HepG2 (cell line): ENCODE results near the gene FLYWCH1. TPM values are rescaled to one million over a fixed set of nuclear protein-coding genes. Genes with fewer than 3 reads are reported as not detected.
A peak's percentile ranks its signal among the peaks of the same experiment; 100 is the strongest.

ENCODE experiments used
- FLYWCH1 ChIP-seq: sonication (generic); formaldehyde crosslinking; IDR thresholded peaks from 2 replicates; pipeline ENCODE4 v1.8.1; 2023; ENCODE audit warnings: mild to moderate bottlenecking, missing genetic modification reagents
- FOXK1 ChIP-seq: sonication (generic); formaldehyde crosslinking; IDR thresholded peaks from 2 replicates; pipeline ENCODE4 v1.4.0; 2020; ENCODE audit warnings: low read depth, missing genetic modification reagents, borderline replicate concordance
- HOXA5 ChIP-seq: sonication (generic); formaldehyde crosslinking; IDR thresholded peaks from 2 replicates; pipeline ENCODE4 v1.4.0; 2020; ENCODE audit warnings: missing genetic modification reagents
- KDM2A ChIP-seq: sonication (generic); formaldehyde crosslinking; IDR thresholded peaks from 2 replicates; pipeline ENCODE4 v1.4.0; 2020; ENCODE audit warnings: low read depth, missing genetic modification reagents, borderline replicate concordance
- KLF11 ChIP-seq: IDR thresholded peaks from 2 replicates; pipeline ENCODE4 v1.6.1; 2016; ENCODE audit warnings: missing compliant biosample characterization
- KLF12 ChIP-seq: sonication (generic); formaldehyde crosslinking; IDR thresholded peaks from 2 replicates; pipeline ENCODE4 v1.4.0; 2020; ENCODE audit warnings: missing genetic modification reagents, borderline replicate concordance
- MIER3 ChIP-seq: IDR thresholded peaks from 2 replicates; pipeline ENCODE4 v1.6.1; 2016; ENCODE audit warnings: missing compliant biosample characterization, borderline replicate concordance
- NR3C1 ChIP-seq: sonication (generic); formaldehyde crosslinking; IDR thresholded peaks from 2 replicates; pipeline ENCODE4 v1.4.0; 2020; ENCODE audit warnings: missing genetic modification reagents
- SIX1 ChIP-seq: sonication (generic); formaldehyde crosslinking; IDR thresholded peaks from 2 replicates; pipeline ENCODE4 v1.4.0; 2020; ENCODE audit warnings: missing genetic modification reagents, borderline replicate concordance
- TARDBP ChIP-seq: sonication (generic); formaldehyde crosslinking; IDR thresholded peaks from 2 replicates; pipeline ENCODE4 v1.8.0; 2022; ENCODE audit warnings: mild to moderate bottlenecking, missing genetic modification reagents
- ZFP37 ChIP-seq: sonication (generic); formaldehyde crosslinking; IDR thresholded peaks from 2 replicates; pipeline ENCODE4 v1.4.0; 2020; ENCODE audit warnings: missing genetic modification reagents, borderline replicate concordance
- ZNF317 ChIP-seq: sonication (generic); formaldehyde crosslinking; IDR thresholded peaks from 2 replicates; pipeline ENCODE4 v1.5.0; 2020; ENCODE audit warnings: mild to moderate bottlenecking, missing genetic modification reagents
- polyA plus RNA-seq, 8 experiments: library from polyadenylated mRNA; depleted of rRNA in 3 of 8; stranded (reverse) in 7 of 8; unstranded in 1 of 8; fragments of >200 nt; fragmentation: Illumina TruSeq in 4 of 8; extraction: Trizol in 4 of 8; gene quantifications; 2 replicates each; pipeline versions ENCODE4 v1.2.1 to v1.2.3, GENCODE V29; 2011 to 2016; ENCODE audit warnings: low read depth in 4 of 8, missing spikeins in 1 of 8, mixed read lengths in 1 of 8; ENCODE audit not compliant: insufficient read depth in 1 of 8
- total RNA-seq, 5 experiments: library from RNA; depleted of rRNA; stranded (reverse); fragments of >200 nt; fragmentation: Illumina TruSeq; extraction: Trizol; gene quantifications; 2 replicates each; pipeline ENCODE4 v1.2.3, GENCODE V29; 2016; ENCODE audit warnings: low read depth in 1 of 5
- TF ChIP-seq, protein P1 (sequence below): sonication (generic); formaldehyde crosslinking; IDR thresholded peaks from 2 replicates; pipeline ENCODE4 v1.4.0; 2020; ENCODE audit warnings: missing genetic modification reagents; ENCODE audit errors: not compliant biosample characterization
- TF ChIP-seq, protein P2 (sequence below): sonication (generic); formaldehyde crosslinking; IDR thresholded peaks from 2 replicates; pipeline ENCODE4 v1.4.0; 2020; ENCODE audit warnings: mild to moderate bottlenecking, low read depth, missing genetic modification reagents
- TF ChIP-seq, protein P3 (sequence below): sonication (generic); formaldehyde crosslinking; IDR thresholded peaks from 2 replicates; pipeline ENCODE4 v1.8.1; 2023; ENCODE audit warnings: mild to moderate bottlenecking, missing genetic modification reagents
- TF ChIP-seq, protein P4 (sequence below): sonication (generic); formaldehyde crosslinking; IDR thresholded peaks from 2 replicates; pipeline ENCODE4 v1.4.0; 2020; ENCODE audit warnings: missing genetic modification reagents
- TF ChIP-seq, protein P5 (sequence below): sonication (generic); formaldehyde crosslinking; IDR thresholded peaks from 2 replicates; pipeline ENCODE4 v1.4.0; 2020; ENCODE audit warnings: missing genetic modification reagents, mild to moderate bottlenecking, borderline replicate concordance

Gene FLYWCH1
- total and polyA plus RNA-seq, 2 of the 13 experiments (the other 11 are each of a cell fraction or from before 2014, with no cell fraction given), result 7.3 to 12.4 TPM

DNA sequence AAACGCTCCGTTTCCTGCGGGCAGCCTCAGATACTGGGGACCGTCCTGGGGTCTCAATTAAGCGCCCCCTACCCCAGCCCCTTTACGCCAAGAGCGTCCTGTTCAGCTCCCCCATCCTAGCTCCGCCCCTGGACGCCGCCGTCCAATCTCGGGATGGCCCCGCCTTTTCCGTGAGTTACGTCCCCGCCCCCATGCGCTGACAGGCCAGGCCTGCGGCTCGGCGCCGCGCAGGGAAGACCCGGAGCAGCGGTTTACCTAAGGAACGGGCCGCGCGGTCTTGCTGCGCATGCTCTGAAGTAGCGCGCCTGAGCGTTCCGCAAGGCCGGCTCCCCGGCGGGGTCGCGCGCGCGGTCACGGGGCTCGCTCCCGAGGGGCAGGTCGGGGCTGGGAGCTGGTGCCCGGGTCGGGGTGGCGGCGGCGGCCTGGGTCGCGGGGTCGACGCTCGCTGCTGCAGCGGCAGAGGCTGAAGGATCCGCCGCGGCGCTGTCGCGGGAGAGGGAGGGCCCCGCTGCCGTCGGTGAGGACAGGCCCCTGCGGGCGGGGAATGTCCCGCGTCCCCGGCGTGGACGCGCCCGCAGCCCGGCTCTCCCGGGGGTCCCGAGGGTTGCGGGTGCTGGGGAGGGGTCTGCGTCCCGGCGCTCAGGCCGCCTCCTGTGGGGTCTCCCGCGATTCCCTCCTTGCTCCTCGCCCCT lies at the start of gene FLYWCH1 (continued):
- TF ChIP-seq, protein P1, sequence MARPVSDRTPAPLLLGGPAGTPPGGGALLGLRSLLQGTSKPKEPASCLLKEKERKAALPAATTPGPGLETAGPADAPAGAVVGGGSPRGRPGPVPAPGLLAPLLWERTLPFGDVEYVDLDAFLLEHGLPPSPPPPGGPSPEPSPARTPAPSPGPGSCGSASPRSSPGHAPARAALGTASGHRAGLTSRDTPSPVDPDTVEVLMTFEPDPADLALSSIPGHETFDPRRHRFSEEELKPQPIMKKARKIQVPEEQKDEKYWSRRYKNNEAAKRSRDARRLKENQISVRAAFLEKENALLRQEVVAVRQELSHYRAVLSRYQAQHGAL (CRISPR knock-in tag), result peak; percentile 48
- TF ChIP-seq, protein P2, sequence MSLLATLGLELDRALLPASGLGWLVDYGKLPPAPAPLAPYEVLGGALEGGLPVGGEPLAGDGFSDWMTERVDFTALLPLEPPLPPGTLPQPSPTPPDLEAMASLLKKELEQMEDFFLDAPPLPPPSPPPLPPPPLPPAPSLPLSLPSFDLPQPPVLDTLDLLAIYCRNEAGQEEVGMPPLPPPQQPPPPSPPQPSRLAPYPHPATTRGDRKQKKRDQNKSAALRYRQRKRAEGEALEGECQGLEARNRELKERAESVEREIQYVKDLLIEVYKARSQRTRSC (CRISPR knock-in tag), result no peak
- no peak for TF ChIP-seq SIX1 (CRISPR knock-in tag)
- no peak for TF ChIP-seq ZFP37
- no peak for TF ChIP-seq ZNF317 (CRISPR knock-in tag)
- TF ChIP-seq, protein P3, sequence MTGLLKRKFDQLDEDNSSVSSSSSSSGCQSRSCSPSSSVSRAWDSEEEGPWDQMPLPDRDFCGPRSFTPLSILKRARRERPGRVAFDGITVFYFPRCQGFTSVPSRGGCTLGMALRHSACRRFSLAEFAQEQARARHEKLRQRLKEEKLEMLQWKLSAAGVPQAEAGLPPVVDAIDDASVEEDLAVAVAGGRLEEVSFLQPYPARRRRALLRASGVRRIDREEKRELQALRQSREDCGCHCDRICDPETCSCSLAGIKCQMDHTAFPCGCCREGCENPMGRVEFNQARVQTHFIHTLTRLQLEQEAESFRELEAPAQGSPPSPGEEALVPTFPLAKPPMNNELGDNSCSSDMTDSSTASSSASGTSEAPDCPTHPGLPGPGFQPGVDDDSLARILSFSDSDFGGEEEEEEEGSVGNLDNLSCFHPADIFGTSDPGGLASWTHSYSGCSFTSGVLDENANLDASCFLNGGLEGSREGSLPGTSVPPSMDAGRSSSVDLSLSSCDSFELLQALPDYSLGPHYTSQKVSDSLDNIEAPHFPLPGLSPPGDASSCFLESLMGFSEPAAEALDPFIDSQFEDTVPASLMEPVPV (CRISPR knock-in tag), result no peak
- TF ChIP-seq, protein P4, sequence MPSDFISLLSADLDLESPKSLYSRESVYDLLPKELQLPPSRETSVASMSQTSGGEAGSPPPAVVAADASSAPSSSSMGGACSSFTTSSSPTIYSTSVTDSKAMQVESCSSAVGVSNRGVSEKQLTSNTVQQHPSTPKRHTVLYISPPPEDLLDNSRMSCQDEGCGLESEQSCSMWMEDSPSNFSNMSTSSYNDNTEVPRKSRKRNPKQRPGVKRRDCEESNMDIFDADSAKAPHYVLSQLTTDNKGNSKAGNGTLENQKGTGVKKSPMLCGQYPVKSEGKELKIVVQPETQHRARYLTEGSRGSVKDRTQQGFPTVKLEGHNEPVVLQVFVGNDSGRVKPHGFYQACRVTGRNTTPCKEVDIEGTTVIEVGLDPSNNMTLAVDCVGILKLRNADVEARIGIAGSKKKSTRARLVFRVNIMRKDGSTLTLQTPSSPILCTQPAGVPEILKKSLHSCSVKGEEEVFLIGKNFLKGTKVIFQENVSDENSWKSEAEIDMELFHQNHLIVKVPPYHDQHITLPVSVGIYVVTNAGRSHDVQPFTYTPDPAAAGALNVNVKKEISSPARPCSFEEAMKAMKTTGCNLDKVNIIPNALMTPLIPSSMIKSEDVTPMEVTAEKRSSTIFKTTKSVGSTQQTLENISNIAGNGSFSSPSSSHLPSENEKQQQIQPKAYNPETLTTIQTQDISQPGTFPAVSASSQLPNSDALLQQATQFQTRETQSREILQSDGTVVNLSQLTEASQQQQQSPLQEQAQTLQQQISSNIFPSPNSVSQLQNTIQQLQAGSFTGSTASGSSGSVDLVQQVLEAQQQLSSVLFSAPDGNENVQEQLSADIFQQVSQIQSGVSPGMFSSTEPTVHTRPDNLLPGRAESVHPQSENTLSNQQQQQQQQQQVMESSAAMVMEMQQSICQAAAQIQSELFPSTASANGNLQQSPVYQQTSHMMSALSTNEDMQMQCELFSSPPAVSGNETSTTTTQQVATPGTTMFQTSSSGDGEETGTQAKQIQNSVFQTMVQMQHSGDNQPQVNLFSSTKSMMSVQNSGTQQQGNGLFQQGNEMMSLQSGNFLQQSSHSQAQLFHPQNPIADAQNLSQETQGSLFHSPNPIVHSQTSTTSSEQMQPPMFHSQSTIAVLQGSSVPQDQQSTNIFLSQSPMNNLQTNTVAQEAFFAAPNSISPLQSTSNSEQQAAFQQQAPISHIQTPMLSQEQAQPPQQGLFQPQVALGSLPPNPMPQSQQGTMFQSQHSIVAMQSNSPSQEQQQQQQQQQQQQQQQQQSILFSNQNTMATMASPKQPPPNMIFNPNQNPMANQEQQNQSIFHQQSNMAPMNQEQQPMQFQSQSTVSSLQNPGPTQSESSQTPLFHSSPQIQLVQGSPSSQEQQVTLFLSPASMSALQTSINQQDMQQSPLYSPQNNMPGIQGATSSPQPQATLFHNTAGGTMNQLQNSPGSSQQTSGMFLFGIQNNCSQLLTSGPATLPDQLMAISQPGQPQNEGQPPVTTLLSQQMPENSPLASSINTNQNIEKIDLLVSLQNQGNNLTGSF (CRISPR knock-in tag), result no peak
- peak; percentile 83 for TF ChIP-seq KDM2A (CRISPR knock-in tag)
- no peak for TF ChIP-seq KLF11 (CRISPR knock-in tag)
- no peak for TF ChIP-seq NR3C1 (CRISPR knock-in tag)
- TF ChIP-seq FOXK1 (CRISPR knock-in tag), result peak; percentile 81; the same call in 1 of the 2 replicates
- peak; percentile 35; the same call in 1 of the 2 replicates for TF ChIP-seq HOXA5 (CRISPR knock-in tag)
- no peak for TF ChIP-seq FLYWCH1 (CRISPR knock-in tag)
- peak; percentile 53; the same call in 1 of the 2 replicates for TF ChIP-seq KLF12 (CRISPR knock-in tag)
- TF ChIP-seq MIER3, result no peak; the same call in 1 of the 2 replicates
- TF ChIP-seq, protein P5, sequence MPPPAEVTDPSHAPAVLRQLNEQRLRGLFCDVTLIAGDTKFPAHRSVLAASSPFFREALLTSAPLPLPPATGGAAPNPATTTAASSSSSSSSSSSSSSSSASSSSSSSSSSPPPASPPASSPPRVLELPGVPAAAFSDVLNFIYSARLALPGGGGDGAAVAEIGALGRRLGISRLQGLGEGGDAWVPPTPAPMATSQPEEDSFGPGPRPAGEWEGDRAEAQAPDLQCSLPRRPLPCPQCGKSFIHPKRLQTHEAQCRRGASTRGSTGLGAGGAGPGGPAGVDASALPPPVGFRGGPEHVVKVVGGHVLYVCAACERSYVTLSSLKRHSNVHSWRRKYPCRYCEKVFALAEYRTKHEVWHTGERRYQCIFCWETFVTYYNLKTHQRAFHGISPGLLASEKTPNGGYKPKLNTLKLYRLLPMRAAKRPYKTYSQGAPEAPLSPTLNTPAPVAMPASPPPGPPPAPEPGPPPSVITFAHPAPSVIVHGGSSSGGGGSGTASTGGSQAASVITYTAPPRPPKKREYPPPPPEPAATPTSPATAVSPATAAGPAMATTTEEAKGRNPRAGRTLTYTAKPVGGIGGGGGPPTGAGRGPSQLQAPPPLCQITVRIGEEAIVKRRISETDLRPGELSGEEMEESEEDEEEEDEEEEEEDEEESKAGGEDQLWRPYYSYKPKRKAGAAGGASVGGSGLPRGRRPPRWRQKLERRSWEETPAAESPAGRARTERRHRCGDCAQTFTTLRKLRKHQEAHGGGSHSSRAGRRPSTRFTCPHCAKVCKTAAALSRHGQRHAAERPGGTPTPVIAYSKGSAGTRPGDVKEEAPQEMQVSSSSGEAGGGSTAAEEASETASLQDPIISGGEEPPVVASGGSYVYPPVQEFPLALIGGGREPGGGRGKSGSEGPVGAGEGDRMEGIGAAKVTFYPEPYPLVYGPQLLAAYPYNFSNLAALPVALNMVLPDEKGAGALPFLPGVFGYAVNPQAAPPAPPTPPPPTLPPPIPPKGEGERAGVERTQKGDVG (CRISPR knock-in tag), result no peak
- peak; percentile 68; the same call in 1 of the 2 replicates for TF ChIP-seq TARDBP (CRISPR knock-in tag)
